Measurements from ENCODE around the gene CFAP91.

Gene CFAP91

GRCh38 chr3:119702530-119703527 is at the start of gene CFAP91:
Gene CFAP91, plus strand, starts transcription at chr3:119703022. Its CDS starts 77 bp downstream, at chr3:119703099.
- no peak for DNase-seq

GRCh38 chr3:119653876-119654275 is 48.9 kb upstream of the CFAP91 start:
- DNase-seq = no peak

DNA sequence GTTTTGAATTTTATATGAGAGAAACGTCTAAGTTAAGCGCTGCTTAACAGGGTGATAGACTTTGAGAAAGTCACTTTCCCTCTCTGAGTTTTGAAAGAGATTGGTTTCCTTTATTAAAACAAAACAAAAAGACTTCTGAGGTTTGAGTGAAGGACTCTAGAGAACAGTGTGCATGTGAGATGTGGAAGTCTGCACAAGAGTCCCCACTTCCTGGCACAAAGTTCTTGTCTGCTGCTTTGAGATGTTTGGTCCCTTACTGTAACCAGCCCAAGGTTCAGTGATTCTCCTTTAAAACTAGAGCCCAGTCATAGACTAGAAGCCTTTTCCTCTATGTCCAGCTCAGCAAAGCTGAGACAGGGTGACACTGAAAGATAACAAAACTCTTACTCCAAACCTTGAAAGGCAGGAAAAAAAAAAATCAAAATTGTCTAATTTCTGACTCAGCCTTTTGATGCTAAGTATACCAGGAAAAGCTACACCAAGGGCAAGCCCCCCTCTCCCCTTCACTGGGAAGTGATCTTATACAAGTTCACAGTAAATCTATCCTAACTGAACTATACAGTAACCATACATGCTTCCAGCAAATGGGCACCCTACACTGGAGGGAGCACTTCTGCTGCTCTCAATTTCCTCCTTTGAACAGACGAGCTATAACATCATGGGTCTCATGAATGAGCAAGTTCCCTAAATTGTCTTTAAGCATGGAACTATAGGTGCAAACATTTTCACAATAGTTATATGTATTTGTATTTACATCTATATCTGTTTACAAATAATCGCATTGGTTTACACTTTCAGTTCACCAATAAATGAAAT is 44.7 kb upstream of the CFAP91 start:
- DNase-seq = no peak

GRCh38 chr3:119658994-119659393 is 43.8 kb upstream of the CFAP91 start:
- no peak for DNase-seq

DNA sequence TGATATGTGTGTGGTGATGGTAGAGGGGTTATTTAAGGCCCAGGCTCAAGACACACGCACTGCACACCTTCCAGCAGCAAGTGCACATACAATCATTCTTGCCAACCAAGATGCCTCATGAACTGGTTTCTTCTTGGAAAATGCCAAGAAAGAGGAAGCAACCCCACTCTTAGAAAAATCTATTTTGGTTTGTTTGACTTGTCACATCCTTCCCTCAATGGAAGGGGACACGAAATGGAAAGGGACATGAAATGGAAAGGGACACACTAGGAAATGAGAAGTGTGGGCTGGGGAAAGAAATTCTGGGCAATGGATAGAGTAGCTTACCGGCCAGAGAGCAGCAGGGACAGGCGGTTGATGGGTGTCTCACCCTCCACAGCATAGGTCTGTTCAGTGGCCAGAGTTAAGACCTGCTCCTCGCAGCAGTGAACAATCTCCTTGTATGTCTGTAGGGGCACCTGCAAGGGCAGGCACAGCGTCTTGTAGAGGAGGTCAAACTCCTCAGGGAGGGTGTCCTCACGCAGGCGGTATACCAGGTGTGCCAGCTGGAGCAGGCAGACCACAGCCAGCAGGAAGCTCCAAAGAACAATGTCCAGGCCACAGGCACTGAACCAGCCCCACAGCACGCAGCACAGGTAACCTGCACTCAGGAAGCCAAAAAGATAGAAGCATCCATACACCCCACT is 43.1 kb upstream of the CFAP91 start:
- no peak for DNase-seq

DNA sequence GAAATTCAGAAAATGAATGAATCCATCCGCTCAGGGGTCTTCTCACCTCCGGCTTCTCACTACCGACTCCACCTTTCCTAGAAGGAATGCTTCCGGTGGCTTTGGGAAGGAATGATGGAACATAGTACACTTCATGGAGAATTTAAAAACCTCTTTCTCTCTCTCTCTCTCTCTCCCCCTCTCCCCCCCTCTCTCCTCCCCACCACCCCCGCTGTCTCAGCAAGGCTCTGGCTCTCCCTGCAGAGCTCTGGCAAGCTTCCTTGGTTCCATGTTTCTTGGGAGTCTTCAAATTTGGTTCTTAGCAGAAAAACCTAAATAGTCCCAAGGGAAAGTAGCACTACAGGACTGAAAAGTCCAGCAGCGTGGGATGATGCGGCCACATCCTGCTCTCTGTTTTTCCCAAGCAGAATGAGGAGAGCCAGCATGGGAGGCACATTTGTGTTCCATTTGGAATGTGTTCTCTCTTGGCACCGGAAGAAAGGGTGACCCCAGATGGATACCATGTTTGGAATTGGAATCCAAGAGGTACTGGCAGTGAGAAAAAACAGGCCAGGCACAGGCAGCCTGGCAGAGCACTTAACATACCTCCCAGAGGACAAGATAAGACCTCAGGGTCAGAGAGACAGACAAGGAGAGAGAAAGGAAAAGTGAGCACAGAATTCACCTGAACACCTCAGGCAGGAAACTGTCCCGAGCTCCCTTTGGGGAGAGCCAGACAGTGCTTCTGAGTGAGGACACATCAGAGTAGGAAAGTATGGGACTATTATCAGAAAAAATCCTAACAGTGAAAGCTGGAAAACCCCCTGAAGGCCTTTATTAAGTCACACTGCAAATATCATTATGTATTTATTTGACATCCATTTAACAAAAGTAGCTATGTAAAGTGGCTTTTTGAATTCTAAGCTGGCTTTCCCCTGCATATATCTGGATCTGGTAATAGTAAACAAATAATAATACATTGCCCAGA is 42.1 kb upstream of the CFAP91 start, which contains the start of gene POPDC2:
Gene POPDC2, minus strand, starts transcription at position 116 of the 967 bp plus-strand sequence. CDS start 166 bp downstream, outside the sequence.
- no peak for DNase-seq

DNA sequence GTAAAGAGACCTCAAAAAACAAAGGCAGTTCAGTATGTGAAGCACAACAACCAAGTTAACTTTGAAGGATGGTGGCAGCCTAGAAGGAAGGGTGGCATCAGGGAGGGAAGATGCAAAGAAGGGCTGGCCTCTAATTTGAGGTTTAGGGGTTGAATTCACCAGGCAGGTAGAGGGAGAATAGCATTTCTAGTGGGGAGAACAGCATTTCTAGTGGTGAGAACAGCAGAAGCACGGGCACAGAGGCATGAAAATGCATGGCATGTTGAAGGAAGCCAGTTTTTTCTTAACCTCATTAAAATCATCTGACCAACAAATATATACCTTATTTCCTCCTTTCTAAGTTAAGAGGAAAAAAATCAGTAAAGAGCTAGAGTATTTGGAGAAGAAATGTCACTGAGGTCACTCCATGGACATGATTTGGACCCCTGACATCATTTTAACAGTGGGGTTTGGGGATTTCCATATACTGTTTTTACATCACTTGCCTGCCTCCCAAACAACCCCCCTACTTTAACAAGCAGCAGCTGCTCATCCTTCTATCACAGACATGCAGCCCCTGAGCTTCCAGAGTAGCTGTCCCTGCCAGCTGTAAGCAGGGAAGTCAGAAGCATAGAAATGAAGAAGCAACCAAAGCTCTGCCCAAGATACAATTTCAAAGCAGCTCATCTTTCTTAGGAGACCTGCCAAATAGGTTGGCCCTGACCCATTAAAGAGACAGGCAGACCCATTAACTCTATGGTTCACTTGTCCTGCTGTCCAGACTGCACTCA is 40.0 kb upstream of the CFAP91 start:
- DNase-seq = no peak

DNA sequence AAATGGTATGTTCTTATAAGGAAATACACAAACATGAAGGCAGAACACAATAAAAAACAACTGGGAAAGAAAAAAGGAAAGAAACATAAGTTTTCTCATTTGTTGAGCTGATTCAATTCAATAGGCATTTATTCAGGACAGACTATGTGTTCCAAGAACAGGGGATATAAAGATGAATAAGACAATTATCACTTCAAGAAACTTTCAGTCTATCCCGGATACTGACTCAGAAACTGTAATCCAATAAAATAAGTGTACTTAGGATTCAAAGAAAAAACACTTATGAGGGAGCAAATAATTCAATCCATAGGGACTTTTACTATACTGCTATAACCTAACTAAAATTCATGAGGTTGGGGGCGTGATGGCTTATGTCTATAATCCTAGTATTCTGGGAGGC is 38.9 kb upstream of the CFAP91 start:
- no peak for DNase-seq

DNA sequence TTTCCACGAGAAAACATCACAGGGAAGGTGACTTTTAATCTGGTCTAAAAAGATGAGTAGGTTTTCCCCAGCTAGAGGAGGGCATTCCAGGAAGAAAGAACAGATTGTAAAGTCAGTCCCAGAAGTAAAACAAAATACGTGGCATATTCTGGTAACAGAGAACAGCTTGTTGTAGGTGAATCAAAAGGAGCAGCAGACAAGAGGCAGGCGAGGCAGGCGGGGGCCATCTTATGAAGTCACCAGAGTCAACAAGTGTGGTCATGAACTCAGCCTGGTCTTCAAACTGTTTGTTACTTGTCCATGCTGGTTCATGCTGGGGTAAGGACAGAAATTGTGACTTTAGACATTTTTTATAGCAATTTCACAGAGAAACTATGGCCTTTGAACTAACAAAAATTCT is 38.5 kb upstream of the CFAP91 start:
- DNase-seq = no peak

DNA sequence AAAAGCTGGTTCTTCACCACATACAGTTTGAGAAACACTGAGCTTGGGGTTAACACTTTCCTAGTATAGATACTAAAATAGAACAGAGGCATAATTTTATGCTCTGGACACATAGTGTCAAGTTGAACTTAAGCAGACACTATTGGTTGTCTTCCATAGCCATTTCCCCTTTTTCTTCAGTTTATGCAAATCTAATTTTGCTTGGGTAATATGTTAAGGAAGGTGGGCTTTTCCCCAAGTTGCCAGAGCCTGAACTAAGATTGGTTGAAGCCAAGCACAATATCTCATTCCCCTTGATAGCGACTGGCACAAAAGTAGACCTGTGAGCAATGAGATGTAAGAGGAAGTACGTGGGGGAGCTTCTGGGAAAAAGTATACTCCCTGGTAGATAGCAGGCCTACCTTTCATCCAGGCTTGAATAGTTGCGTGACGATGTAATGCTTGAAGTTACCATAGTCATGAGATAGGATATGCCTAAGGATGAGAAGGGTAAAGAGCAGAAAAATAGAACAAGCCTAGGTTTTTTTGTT is 37.9 kb upstream of the CFAP91 start:
- no peak for DNase-seq

DNA sequence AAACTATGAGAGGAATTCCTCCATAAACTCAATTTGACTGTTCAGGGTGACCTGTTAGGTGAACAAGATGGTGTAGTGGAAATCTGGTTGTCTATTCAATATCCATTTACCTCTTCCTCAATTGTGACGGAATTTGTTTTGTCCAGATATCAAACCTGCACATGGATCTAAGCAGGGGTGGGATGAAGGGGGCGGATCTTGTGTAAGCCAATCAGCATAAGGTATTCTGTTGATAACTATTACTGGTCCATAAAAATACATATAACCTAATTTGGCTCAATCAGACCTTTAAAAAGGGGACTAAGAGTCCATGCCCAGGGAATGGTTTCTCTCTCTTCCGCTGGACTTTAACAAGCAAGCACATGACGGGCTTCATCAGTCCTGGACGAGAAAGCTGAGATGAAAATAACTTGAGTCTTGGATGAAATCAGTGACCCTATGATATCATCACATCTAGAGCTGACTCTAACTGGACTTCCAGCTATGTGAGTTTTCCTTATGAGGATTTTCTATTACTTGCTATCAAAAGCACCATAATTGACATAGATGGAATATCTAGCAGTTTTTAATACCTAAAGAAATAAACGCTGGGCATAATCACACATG is 36.8 kb upstream of the CFAP91 start:
- DNase-seq = no peak

DNA sequence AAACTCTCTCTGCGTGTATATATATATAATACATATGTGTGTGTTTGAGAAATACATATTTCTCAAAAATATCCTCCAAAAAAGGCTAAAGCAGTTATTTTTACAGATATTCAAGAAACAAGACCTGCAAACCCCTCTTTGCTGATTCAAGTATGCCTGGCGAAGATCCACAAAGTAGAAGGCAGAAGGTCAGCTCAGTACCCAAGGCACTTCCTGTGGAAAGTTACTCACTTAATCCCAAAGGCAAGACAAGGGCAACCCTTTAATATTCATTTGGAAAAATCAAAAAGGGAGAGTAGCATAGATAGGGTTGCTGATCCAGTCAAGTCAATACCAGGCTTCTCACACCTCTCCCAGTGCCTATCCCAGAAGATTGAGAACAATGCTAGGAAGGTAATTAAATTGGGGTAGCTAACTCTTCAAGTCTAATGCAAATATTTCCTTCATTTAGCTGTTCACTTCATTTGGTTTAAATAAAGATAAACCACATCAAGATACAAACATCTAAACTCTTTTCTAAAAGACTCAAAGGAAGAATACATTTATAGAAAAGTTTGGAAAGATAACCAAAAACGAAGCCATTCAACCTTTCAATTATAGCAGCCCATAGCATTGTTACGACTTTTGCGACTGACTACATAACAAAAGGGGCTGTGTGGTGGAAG is 32.8 kb upstream of the CFAP91 start:
- no peak for DNase-seq

GRCh38 chr3:119672776-119673175 is 30.0 kb upstream of the CFAP91 start:
- no peak for DNase-seq

DNA sequence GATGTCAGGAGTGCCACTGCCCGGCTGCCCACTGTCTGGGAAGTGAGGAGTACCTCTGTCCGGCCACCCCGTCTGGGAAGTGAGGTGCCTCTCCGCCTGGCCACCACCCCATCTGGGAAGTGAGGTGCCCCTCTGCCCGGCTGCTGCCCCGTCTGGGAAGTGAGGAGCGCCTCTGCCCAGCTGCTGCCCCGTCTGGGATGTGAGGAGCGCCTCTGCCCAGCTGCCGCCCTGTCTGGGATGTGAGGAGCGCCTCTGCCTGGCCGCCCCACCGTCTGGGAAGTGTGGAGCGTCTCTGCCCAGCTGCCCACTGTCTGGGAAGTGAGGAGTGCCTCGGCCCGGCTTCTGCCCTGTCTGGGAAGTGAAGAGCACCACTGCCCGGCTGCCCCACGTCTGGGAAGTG is 28.9 kb upstream of the CFAP91 start:
- no peak for DNase-seq

GRCh38 chr3:119675188-119675874 is 27.5 kb upstream of the CFAP91 start:
- DNase-seq = no peak

DNA sequence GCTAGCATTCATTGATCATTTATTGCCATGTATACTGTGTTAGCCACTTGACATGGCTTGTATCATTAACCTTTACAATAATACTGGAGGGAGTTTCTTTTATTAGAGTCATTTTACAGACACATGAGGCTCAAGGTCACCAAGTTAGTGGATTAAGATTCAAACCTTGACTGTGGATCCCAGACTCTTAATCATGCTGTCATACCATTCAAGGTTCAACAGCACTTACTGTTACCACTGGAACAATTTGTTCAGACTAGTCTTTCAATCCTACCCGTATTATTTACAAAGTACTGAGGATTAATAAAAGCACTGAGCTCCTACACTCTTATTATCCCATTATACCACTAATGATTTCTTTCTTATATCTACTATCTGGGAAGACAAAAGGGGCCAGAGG is 26.8 kb upstream of the CFAP91 start:
- DNase-seq = no peak

DNA sequence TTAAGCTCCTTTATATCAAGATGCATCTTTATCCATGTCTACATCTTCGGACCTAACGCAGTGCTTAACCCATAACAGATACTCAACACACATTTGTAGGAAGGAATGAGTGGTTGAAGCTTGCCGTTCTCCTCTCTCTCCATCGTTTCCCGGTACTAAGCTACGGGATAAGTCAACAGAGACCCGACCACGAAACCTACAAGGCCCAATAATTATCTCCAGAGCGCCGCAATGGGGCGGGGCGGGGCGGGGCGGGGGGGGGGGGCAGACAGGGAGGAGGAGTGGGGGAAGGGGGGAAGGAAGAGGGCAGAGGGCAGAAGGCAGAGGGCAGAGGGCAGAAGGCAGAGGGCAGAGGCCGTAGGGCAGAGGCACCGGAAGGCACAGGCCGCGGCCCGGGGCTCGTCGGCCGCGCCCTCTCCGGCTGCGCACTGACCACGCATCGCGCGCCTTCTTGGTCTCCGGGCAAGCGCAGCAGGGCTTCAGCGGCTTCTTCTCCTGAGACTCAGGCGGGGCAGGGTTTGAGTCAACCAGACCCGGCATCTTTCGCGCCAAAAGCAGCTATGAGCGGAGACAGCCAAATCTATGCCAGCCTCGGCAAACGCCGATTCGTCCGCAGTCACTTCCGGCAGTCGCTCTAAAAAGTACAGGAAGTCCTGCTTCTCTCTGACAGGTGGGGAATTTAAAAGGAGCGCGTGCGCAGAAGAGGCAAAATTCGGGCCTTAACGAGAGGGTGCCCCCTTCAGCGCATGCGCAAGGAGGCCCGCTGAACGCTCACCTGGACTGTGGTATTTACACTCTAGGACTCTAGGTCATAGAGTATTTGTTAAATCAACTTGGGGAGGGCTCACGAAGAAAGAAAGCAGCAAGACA is 25.8 kb upstream of the CFAP91 start, which contains the start of gene COX17:
Gene COX17, minus strand, starts transcription at position 636 of the 870 bp plus-strand sequence. Its CDS starts 96 bp downstream, at position 540.
- peak; percentile 44 for DNase-seq

DNA sequence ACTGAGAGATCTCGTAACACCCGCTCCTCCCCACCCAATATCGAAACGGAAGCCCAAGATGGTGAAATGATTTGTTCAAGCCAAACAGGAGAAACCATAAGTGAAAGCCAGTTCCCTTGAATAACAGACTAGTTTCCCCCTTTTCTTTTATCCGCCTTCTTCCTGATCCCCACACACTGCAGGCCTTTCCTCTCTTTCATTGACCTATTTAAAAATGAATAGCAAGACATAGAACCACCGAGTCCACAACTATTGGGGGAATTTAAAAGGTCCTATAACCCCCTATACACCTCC is 25.2 kb upstream of the CFAP91 start:
- DNase-seq = no peak
